ENCODE results near the gene KSR1. TPM values are rescaled to one million over a fixed set of nuclear protein-coding genes. Genes with fewer than 3 reads are reported as not detected.

KSR1 gene
- total RNA-seq, 4 donors from 2014 or later, result 10.4 to 17.7 (median 13.2) TPM

GRCh38 chr17:27535178-27535928 is 79.1 kb downstream of the KSR1 start:
- Histone ChIP-seq H3K27me3 (no peaks in the 10 kb centered on the region), H3K27ac (no peak overlapping the region), H3K4me1 (peaks cover 4% of the 10 kb centered on the region in 2 donors), H3K4me3 (no peak overlapping the region), H3K9me3 (no peaks in the 10 kb centered on the region), H3K36me3 (no peaks in the 10 kb centered on the region)
- intact Hi-C loops (cut with DNase I; ENCODE audit: low total_unique reads), result no loop called here
- ATAC-seq (no peak), DNase-seq (no peak)
- TF ChIP-seq CTCF (IDR thresholded peaks at IDR 0.05 in 4 of 5, conservative IDR thresholded peaks at IDR 0.05 in 1 of 5), result no peak
- TF ChIP-seq POLR2A (IDR thresholded peaks at IDR 0.05), result no peak
- in situ Hi-C loops (cut with MboI; ENCODE audit: low sequenced_read_pairs in 4 of 4), result no loop called here

GRCh38 chr17:27535975-27536374 is 79.7 kb downstream of the KSR1 start:
- no peak overlapping the region for H3K27ac ChIP-seq
- no peak for TF ChIP-seq POLR2A (IDR thresholded peaks at IDR 0.05)
- no peak for TF ChIP-seq CTCF (IDR thresholded peaks at IDR 0.05 in 4 of 5, conservative IDR thresholded peaks at IDR 0.05 in 1 of 5)
- H3K4me3 ChIP-seq, result no peak overlapping the region
- H3K36me3 ChIP-seq, result no peaks in the 10 kb centered on the region
- no peaks in the 10 kb centered on the region for H3K9me3 ChIP-seq
- DNase-seq, result no peak
- no peaks in the 10 kb centered on the region for H3K27me3 ChIP-seq
- peaks cover 4% of the 10 kb centered on the region in 2 donors for H3K4me1 ChIP-seq
- no peak for ATAC-seq
- in situ Hi-C loops (cut with MboI; ENCODE audit: low sequenced_read_pairs in 4 of 4), result no loop called here
- intact Hi-C loops (cut with DNase I; ENCODE audit: low total_unique reads), result no loop called here

- in situ Hi-C loops (cut with MboI; ENCODE audit: low sequenced_read_pairs in 4 of 4), result no loop called here
- peaks cover 4% of the 10 kb centered on the region in 2 donors for H3K4me1 ChIP-seq
These were observed 80.5 kb downstream of the KSR1 start for GRCh38 chr17:27536781-27537180.

GRCh38 chr17:27538156-27538955 is 82.1 kb downstream of the KSR1 start:
- ATAC-seq, result no peak
- H3K27me3 ChIP-seq, result no peaks in the 10 kb centered on the region
- H3K4me3 ChIP-seq, result no peak overlapping the region
- TF ChIP-seq CTCF (IDR thresholded peaks at IDR 0.05 in 4 of 5, conservative IDR thresholded peaks at IDR 0.05 in 1 of 5) (no peak), POLR2A (IDR thresholded peaks at IDR 0.05) (no peak)
- no peaks in the 10 kb centered on the region for H3K36me3 ChIP-seq
- no peaks in the 10 kb centered on the region for H3K9me3 ChIP-seq
- DNase-seq, result no peak
- H3K27ac ChIP-seq, result no peak overlapping the region
- in situ Hi-C loops (cut with MboI; ENCODE audit: low sequenced_read_pairs in 4 of 4), result no loop called here
- intact Hi-C loops (cut with DNase I; ENCODE audit: low total_unique reads), result no loop called here
- H3K4me1 ChIP-seq, result peaks cover 4% of the 10 kb centered on the region in 2 donors

More at GRCh38 chr17:27536781-27537180, 80.5 kb downstream of the KSR1 start:
- no peak overlapping the region for H3K27ac ChIP-seq
- no peaks in the 10 kb centered on the region for H3K9me3 ChIP-seq
- H3K27me3 ChIP-seq, result no peaks in the 10 kb centered on the region
- TF ChIP-seq POLR2A (IDR thresholded peaks at IDR 0.05), result no peak
- intact Hi-C loops (cut with DNase I; ENCODE audit: low total_unique reads), result no loop called here
- no peak overlapping the region for H3K4me3 ChIP-seq
- no peaks in the 10 kb centered on the region for H3K36me3 ChIP-seq
- no peak for DNase-seq
- ATAC-seq, result no peak

GRCh38 chr17:27539152-27539551 is 82.9 kb downstream of the KSR1 start:
- TF ChIP-seq CTCF (IDR thresholded peaks at IDR 0.05 in 4 of 5, conservative IDR thresholded peaks at IDR 0.05 in 1 of 5) (no peak), POLR2A (IDR thresholded peaks at IDR 0.05) (no peak)
- Histone ChIP-seq H3K27ac (no peak overlapping the region), H3K27me3 (no peaks in the 10 kb centered on the region), H3K36me3 (no peaks in the 10 kb centered on the region), H3K4me1 (peaks cover 4% of the 10 kb centered on the region in 2 donors), H3K4me3 (no peak overlapping the region), H3K9me3 (no peaks in the 10 kb centered on the region)
- intact Hi-C loops (cut with DNase I; ENCODE audit: low total_unique reads), result no loop called here
- ATAC-seq (no peak), DNase-seq (no peak)
- in situ Hi-C loops (cut with MboI; ENCODE audit: low sequenced_read_pairs in 4 of 4), result no loop called here

Measured in gastrocnemius medialis (tissue), 4 donors.